GM06990 (cell line): ENCODE measurements around the gene ATP1A3.
"Not testable (repeated sequence)": the region's sequence is repeated elsewhere in the genome, so short reads cannot be mapped to it uniquely, and the experiment has no call there.

Source experiments
- DNase-seq: peaks from one replicate; pipeline ENCODE4 v3.0.0-alpha.2; 2011; ENCODE audit not compliant: insufficient read length; ENCODE audit errors: extremely low read depth
- H3K27me3 ChIP-seq: replicated peaks from 2 replicates; pipeline ENCODE4 v1.6.0; 2011; ENCODE audit warnings: low read length; ENCODE audit not compliant: control insufficient read depth, insufficient read depth
- H3K36me3 ChIP-seq: 2 replicates; pipeline ENCODE4 v1.5.1; 2011; ENCODE audit warnings: low read length; ENCODE audit not compliant: control insufficient read depth, insufficient read depth
- H3K4me3 ChIP-seq: replicated peaks from 2 replicates; pipeline ENCODE4 v1.5.1; 2011; ENCODE audit warnings: low read depth, mild to moderate bottlenecking, control low read depth, low read length
- TF ChIP-seq, protein P1 (sequence below): IDR thresholded peaks from 2 replicates; pipeline ENCODE4 v1.5.1; 2011; ENCODE audit warnings: low read length, control low read depth, mild to moderate bottlenecking, inconsistent platforms; ENCODE audit not compliant: insufficient read depth, poor library complexity, severe bottlenecking

The ATP1A3 gene

DNA sequence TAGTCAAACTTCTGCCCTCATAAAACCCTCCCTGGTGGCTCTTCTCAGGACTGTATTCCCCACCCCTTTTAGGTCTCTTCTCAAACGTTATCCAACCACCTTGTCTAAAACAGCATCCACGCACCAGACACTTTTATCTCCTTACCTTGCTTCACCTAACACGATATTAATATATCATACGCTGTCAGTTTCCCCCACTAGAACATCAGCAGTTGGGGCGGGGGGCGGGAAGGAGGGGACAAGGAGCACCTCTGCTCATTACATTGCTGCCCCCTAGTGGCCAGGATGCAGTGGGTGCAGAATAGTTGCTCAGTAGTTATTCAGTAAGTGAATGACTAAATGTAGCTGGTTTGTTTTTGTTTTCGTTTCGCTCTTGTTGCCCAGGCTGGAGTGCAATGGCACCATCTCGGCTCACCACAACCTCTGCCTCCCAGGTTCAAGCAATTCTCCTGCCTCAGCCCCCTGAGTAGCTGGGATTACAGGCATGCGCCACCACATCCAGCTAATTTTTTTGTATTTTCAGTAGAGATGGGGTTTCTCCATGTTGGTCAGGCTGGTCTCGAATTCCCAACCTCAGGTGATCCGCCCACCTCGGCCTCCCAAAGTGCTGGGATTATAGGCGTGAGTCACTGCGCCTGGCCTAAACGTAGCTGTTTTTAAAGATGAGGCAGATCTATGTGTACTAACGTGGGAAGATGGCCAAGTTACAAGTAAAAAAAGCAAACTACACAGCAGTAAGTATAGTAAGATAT is 40.8 kb upstream of the ATP1A3 start:
- DNase-seq: peak; percentile 34
- not testable (repeated sequence) for H3K36me3 ChIP-seq, H3K27me3 ChIP-seq, H3K4me3 ChIP-seq
- TF ChIP-seq, protein P1, sequence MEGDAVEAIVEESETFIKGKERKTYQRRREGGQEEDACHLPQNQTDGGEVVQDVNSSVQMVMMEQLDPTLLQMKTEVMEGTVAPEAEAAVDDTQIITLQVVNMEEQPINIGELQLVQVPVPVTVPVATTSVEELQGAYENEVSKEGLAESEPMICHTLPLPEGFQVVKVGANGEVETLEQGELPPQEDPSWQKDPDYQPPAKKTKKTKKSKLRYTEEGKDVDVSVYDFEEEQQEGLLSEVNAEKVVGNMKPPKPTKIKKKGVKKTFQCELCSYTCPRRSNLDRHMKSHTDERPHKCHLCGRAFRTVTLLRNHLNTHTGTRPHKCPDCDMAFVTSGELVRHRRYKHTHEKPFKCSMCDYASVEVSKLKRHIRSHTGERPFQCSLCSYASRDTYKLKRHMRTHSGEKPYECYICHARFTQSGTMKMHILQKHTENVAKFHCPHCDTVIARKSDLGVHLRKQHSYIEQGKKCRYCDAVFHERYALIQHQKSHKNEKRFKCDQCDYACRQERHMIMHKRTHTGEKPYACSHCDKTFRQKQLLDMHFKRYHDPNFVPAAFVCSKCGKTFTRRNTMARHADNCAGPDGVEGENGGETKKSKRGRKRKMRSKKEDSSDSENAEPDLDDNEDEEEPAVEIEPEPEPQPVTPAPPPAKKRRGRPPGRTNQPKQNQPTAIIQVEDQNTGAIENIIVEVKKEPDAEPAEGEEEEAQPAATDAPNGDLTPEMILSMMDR: peak; percentile 91

GRCh38 chr19:42033413-42033812 is 39.4 kb upstream of the ATP1A3 start:
- DNase-seq: no peak
- Histone ChIP-seq H3K36me3 (no peaks in the 10 kb centered on the region), H3K4me3 (no peak overlapping the region), H3K27me3 (no peaks in the 10 kb centered on the region; the same call in none of the 2 replicates)
- TF ChIP-seq, protein P1: no peak

DNA sequence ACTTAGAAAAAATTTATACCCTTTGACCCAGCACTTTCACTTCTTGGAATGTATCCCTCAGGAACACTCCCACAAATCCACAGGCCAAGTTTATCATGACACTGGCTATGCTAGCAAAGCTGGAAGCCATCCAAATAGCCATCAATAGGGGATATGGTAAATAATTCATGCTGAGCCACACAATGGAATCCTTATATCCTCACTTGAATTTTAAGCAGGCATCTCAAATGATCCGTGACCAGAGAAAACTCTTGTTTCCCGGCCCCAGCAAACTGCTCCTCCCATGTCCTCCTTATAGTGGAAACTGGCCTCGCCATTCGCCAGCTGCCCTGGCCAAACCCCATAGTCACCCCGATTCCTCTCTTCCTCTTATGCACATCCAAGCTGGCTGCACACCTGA is 38.4 kb upstream of the ATP1A3 start:
- Histone ChIP-seq H3K4me3 (no peak overlapping the region), H3K27me3 (no peaks in the 10 kb centered on the region; the same call in none of the 2 replicates), H3K36me3 (no peaks in the 10 kb centered on the region)
- DNase-seq: no peak
- TF ChIP-seq, protein P1: no peak

- TF ChIP-seq, protein P1: no peak
- no peak overlapping the region for H3K4me3 ChIP-seq
- DNase-seq: no peak
- H3K36me3 ChIP-seq: no peaks in the 10 kb centered on the region
- H3K27me3 ChIP-seq: no peaks in the 10 kb centered on the region; the same call in none of the 2 replicates
Observed at GRCh38 chr19:42030645-42031440, 36.8 kb upstream of the ATP1A3 start.

DNA sequence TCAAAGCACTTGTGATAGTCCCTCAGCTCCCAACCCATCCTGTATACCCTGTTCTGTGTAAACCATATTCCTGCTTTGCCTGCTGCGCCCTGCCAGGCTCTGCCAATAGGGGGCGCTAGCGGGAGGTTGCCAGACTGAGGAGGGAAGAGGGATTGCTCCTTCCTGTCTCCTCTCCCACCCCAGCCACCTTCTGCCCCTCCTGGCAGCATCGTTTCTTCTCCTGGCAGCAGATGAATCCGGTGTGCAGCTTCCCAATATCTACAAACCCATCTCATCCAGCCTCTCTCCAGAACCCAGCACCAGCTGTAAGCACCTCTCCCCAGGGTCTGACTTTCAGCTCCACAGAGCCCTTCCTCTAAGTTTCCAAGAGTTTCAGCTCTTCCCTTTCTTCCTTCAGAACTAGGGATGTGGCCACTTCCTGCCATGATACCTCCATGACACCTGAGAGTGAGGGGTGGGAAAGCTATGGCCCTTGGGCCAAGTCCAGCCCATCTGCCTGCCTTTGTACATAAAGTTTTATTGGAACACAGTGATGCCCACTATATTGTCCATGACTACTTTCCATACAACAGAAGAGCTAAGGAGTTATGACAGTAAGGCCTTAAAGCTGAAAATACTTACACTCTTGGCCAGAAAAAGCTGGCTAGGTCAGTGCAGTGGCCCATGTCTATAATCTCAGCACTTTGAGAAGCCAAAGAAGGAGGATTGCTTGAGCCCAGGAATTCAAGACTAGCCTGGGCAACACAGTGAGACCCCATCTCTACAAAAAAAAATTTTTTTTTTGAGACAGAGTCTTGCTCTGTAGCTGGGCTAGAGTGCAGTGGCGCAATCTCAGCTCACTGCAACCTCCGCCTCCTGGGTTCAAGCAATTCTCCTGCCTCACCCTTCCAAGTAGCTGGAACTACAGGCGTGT is 34.5 kb upstream of the ATP1A3 start:
- DNase-seq: no peak
- no peaks in the 10 kb centered on the region; the same call in none of the 2 replicates for H3K27me3 ChIP-seq
- no peak overlapping the region for H3K4me3 ChIP-seq
- TF ChIP-seq, protein P1: peak; percentile 76
- no peaks in the 10 kb centered on the region for H3K36me3 ChIP-seq
